HepG2 (cell line): ENCODE data around the gene SCAPER. TPM values are rescaled to one million over a fixed set of nuclear protein-coding genes. Genes with fewer than 3 reads are reported as not detected.

Source experiments
- FOXO1 ChIP-seq: sonication (generic); formaldehyde crosslinking; IDR thresholded peaks from 2 replicates; pipeline ENCODE4 v1.4.0; 2020; ENCODE audit warnings: missing genetic modification reagents
- HIVEP1 ChIP-seq: sonication (generic); formaldehyde crosslinking; IDR thresholded peaks from 2 replicates; pipeline ENCODE4 v1.4.0; 2020; ENCODE audit warnings: mild to moderate bottlenecking, missing genetic modification reagents
- HNF4A ChIP-seq: sonication (generic); formaldehyde crosslinking; IDR thresholded peaks from 2 replicates; pipeline ENCODE4 v1.4.0; 2020; ENCODE audit warnings: missing genetic modification reagents
- MAFF ChIP-seq: IDR thresholded peaks from 2 replicates; pipeline ENCODE4 v1.6.1; 2011; ENCODE audit warnings: low read depth, low read length, improper control_type of control experiment
- NKX3-1 ChIP-seq: sonication (generic); formaldehyde crosslinking; IDR thresholded peaks from 2 replicates; pipeline ENCODE4 v1.5.0; 2020; ENCODE audit warnings: missing genetic modification reagents
- SIN3A ChIP-seq: IDR thresholded peaks from 2 replicates; pipeline ENCODE4 v1.6.1; 2011; ENCODE audit warnings: low read depth, mild to moderate bottlenecking, control low read depth, low read length, borderline replicate concordance
- THAP11 ChIP-seq: IDR thresholded peaks from 2 replicates; pipeline ENCODE4 v1.6.1; 2016; ENCODE audit warnings: missing biosample characterization, missing genetic modification reagents
- polyA plus RNA-seq, 8 experiments: library from polyadenylated mRNA; depleted of rRNA in 3 of 8; stranded (reverse) in 7 of 8; unstranded in 1 of 8; fragments of >200 nt; fragmentation: Illumina TruSeq in 4 of 8; extraction: Trizol in 4 of 8; gene quantifications; 2 replicates each; pipeline versions ENCODE4 v1.2.1 to v1.2.3, GENCODE V29; 2011 to 2016; ENCODE audit warnings: low read depth in 4 of 8, missing spikeins in 1 of 8, mixed read lengths in 1 of 8; ENCODE audit not compliant: insufficient read depth in 1 of 8
- total RNA-seq, 5 experiments: library from RNA; depleted of rRNA; stranded (reverse); fragments of >200 nt; fragmentation: Illumina TruSeq; extraction: Trizol; gene quantifications; 2 replicates each; pipeline ENCODE4 v1.2.3, GENCODE V29; 2016; ENCODE audit warnings: low read depth in 1 of 5
- TF ChIP-seq, protein P1 (sequence below): sonication (generic); formaldehyde crosslinking; IDR thresholded peaks from 2 replicates; pipeline ENCODE4 v1.8.1; 2022; ENCODE audit warnings: mild to moderate bottlenecking, missing genetic modification reagents
- TF ChIP-seq, protein P2 (sequence below): sonication (generic); formaldehyde crosslinking; IDR thresholded peaks from 2 replicates; pipeline ENCODE4 v1.8.1; 2022; ENCODE audit warnings: low read depth, mild to moderate bottlenecking, missing genetic modification reagents
- TF ChIP-seq, protein P3 (sequence below): sonication (generic); formaldehyde crosslinking; conservative IDR thresholded peaks from 2 replicates; pipeline ENCODE4 v1.8.0; 2022; ENCODE audit warnings: mild to moderate bottlenecking, moderate library complexity, missing genetic modification reagents
- TF ChIP-seq, protein P4 (sequence below): sonication (generic); formaldehyde crosslinking; IDR thresholded peaks from 2 replicates; pipeline ENCODE4 v1.4.0; 2020; ENCODE audit warnings: mild to moderate bottlenecking, missing genetic modification reagents
- TF ChIP-seq, protein P5 (sequence below): sonication (generic); formaldehyde crosslinking; IDR thresholded peaks from 2 replicates; pipeline ENCODE4 v1.4.0; 2020; ENCODE audit warnings: missing genetic modification reagents
- TF ChIP-seq, protein P6 (sequence below): sonication (generic); formaldehyde crosslinking; IDR thresholded peaks from 2 replicates; pipeline ENCODE4 v1.8.1; 2023; ENCODE audit warnings: missing genetic modification reagents, inconsistent platforms, borderline replicate concordance
- TF ChIP-seq, protein P7 (sequence below): sonication (generic); formaldehyde crosslinking; IDR thresholded peaks from 2 replicates; pipeline ENCODE4 v1.5.0; 2020; ENCODE audit warnings: mild to moderate bottlenecking, missing genetic modification reagents

The SCAPER gene
- total and polyA plus RNA-seq, 2 of the 13 experiments (the other 11 are each of a cell fraction or from before 2014, with no cell fraction given): 4.3 to 10.5 TPM

DNA sequence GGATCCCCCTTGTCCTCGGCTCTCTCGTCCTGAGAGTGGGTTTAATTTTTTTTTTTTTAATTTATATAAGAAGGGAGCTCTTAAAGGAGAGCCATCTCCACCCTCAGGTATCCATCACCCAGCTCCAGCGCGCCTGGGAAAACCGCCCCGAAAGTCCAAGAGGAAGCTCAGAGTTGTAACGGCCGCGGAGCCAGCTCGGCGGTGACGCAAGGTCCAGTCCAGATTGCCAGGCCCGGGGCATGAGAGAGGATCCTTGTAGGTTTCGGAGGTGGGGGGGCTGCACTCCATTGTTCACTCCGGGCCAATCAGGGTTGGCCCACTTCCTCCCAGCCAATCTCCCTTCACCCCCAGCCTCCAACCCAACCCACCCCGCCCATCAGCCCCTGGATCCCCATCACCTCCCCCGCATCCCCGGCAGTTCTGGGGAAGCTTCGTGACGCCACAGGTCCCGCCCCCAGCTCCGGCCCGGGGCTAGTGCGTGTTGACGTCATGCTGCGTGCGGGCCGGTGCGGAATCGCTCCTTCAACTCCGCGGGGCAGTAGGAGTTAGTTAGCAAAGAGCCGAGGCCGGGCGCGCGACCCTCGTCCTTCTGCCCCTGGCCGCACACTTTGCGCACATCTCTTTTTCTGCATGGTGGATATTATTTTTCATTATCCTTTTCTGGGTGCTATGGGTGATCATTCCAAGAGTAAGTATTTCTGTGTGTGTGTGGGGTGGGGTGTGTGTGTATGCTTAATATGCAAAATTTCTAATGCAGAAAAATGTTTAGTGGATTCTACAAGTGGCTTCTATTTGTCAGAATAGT is 568.7 kb downstream of the SCAPER start, which contains the start of gene ISL2 (continued):
- TF ChIP-seq SIN3A: peak; percentile 58; the same call in 1 of the 2 replicates
- TF ChIP-seq, protein P1, sequence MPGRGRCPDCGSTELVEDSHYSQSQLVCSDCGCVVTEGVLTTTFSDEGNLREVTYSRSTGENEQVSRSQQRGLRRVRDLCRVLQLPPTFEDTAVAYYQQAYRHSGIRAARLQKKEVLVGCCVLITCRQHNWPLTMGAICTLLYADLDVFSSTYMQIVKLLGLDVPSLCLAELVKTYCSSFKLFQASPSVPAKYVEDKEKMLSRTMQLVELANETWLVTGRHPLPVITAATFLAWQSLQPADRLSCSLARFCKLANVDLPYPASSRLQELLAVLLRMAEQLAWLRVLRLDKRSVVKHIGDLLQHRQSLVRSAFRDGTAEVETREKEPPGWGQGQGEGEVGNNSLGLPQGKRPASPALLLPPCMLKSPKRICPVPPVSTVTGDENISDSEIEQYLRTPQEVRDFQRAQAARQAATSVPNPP (CRISPR knock-in tag): no peak
- TF ChIP-seq, protein P2, sequence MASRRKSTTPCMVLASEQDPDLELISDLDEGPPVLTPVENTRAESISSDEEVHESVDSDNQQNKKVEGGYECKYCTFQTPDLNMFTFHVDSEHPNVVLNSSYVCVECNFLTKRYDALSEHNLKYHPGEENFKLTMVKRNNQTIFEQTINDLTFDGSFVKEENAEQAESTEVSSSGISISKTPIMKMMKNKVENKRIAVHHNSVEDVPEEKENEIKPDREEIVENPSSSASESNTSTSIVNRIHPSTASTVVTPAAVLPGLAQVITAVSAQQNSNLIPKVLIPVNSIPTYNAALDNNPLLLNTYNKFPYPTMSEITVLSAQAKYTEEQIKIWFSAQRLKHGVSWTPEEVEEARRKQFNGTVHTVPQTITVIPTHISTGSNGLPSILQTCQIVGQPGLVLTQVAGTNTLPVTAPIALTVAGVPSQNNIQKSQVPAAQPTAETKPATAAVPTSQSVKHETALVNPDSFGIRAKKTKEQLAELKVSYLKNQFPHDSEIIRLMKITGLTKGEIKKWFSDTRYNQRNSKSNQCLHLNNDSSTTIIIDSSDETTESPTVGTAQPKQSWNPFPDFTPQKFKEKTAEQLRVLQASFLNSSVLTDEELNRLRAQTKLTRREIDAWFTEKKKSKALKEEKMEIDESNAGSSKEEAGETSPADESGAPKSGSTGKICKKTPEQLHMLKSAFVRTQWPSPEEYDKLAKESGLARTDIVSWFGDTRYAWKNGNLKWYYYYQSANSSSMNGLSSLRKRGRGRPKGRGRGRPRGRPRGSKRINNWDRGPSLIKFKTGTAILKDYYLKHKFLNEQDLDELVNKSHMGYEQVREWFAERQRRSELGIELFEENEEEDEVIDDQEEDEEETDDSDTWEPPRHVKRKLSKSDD (CRISPR knock-in tag): 0 out of 2 replicates have a peak, but pooled peaks have one; percentile 71
- TF ChIP-seq, protein P3, sequence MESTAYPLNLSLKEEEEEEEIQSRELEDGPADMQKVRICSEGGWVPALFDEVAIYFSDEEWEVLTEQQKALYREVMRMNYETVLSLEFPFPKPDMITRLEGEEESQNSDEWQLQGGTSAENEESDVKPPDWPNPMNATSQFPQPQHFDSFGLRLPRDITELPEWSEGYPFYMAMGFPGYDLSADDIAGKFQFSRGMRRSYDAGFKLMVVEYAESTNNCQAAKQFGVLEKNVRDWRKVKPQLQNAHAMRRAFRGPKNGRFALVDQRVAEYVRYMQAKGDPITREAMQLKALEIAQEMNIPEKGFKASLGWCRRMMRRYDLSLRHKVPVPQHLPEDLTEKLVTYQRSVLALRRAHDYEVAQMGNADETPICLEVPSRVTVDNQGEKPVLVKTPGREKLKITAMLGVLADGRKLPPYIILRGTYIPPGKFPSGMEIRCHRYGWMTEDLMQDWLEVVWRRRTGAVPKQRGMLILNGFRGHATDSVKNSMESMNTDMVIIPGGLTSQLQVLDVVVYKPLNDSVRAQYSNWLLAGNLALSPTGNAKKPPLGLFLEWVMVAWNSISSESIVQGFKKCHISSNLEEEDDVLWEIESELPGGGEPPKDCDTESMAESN (CRISPR knock-in tag): peak; percentile 81
- TF ChIP-seq, protein P4, sequence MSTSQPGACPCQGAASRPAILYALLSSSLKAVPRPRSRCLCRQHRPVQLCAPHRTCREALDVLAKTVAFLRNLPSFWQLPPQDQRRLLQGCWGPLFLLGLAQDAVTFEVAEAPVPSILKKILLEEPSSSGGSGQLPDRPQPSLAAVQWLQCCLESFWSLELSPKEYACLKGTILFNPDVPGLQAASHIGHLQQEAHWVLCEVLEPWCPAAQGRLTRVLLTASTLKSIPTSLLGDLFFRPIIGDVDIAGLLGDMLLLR: no peak
- TF ChIP-seq, protein P5, sequence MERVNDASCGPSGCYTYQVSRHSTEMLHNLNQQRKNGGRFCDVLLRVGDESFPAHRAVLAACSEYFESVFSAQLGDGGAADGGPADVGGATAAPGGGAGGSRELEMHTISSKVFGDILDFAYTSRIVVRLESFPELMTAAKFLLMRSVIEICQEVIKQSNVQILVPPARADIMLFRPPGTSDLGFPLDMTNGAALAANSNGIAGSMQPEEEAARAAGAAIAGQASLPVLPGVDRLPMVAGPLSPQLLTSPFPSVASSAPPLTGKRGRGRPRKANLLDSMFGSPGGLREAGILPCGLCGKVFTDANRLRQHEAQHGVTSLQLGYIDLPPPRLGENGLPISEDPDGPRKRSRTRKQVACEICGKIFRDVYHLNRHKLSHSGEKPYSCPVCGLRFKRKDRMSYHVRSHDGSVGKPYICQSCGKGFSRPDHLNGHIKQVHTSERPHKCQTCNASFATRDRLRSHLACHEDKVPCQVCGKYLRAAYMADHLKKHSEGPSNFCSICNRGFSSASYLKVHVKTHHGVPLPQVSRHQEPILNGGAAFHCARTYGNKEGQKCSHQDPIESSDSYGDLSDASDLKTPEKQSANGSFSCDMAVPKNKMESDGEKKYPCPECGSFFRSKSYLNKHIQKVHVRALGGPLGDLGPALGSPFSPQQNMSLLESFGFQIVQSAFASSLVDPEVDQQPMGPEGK (CRISPR knock-in tag): peak; percentile 97
- TF ChIP-seq, protein P6, sequence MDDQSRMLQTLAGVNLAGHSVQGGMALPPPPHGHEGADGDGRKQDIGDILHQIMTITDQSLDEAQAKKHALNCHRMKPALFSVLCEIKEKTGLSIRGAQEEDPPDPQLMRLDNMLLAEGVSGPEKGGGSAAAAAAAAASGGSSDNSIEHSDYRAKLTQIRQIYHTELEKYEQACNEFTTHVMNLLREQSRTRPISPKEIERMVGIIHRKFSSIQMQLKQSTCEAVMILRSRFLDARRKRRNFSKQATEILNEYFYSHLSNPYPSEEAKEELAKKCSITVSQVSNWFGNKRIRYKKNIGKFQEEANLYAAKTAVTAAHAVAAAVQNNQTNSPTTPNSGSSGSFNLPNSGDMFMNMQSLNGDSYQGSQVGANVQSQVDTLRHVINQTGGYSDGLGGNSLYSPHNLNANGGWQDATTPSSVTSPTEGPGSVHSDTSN (CRISPR knock-in tag): no peak
- no peak for TF ChIP-seq MAFF
- TF ChIP-seq FOXO1 (CRISPR knock-in tag): no peak
- TF ChIP-seq THAP11: peak; percentile 69
- TF ChIP-seq, protein P7, sequence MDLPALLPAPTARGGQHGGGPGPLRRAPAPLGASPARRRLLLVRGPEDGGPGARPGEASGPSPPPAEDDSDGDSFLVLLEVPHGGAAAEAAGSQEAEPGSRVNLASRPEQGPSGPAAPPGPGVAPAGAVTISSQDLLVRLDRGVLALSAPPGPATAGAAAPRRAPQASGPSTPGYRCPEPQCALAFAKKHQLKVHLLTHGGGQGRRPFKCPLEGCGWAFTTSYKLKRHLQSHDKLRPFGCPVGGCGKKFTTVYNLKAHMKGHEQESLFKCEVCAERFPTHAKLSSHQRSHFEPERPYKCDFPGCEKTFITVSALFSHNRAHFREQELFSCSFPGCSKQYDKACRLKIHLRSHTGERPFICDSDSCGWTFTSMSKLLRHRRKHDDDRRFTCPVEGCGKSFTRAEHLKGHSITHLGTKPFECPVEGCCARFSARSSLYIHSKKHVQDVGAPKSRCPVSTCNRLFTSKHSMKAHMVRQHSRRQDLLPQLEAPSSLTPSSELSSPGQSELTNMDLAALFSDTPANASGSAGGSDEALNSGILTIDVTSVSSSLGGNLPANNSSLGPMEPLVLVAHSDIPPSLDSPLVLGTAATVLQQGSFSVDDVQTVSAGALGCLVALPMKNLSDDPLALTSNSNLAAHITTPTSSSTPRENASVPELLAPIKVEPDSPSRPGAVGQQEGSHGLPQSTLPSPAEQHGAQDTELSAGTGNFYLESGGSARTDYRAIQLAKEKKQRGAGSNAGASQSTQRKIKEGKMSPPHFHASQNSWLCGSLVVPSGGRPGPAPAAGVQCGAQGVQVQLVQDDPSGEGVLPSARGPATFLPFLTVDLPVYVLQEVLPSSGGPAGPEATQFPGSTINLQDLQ (CRISPR knock-in tag): no peak
- peak; percentile 56 for TF ChIP-seq HNF4A (CRISPR knock-in tag)
- peak; percentile 82 for TF ChIP-seq HIVEP1 (CRISPR knock-in tag)
- 0 out of 2 replicates have a peak, but pooled peaks have one; percentile 27 for TF ChIP-seq NKX3-1
